ENCODE results near the gene OLIG1. TPM values are rescaled to one million over a fixed set of nuclear protein-coding genes. Genes with fewer than 3 reads are reported as not detected.

The OLIG1 gene
- total RNA-seq, 4 donors from 2014 or later: 1.4 TPM; not detected in 2

- H3K9me3 ChIP-seq: no peaks in the 10 kb centered on the region
- ATAC-seq (no peak), DNase-seq (no peak)
- no peaks in the 10 kb centered on the region for H3K36me3 ChIP-seq
- in situ Hi-C loops (cut with MboI; ENCODE audit: low sequenced_read_pairs in 4 of 4) (no loop called here), intact Hi-C loops (cut with DNase I; ENCODE audit: low total_unique reads) (no loop called here)
- H3K27me3 ChIP-seq: peaks cover 94 to 98% (median 96%) of the 10 kb centered on the region in 3 donors
- TF ChIP-seq POLR2A (IDR thresholded peaks at IDR 0.05) (no peak), CTCF (IDR thresholded peaks at IDR 0.05 in 4 of 5, conservative IDR thresholded peaks at IDR 0.05 in 1 of 5) (no peak)
- H3K4me3 ChIP-seq: peak overlapping the region in 1 of 4 donors; percentile 41
- H3K27ac ChIP-seq: no peak overlapping the region
- peaks cover 15 to 19% of the 10 kb centered on the region in 2 donors for H3K4me1 ChIP-seq
Measured at GRCh38 chr21:33025106-33025488, 44.8 kb upstream of the OLIG1 start.

DNA sequence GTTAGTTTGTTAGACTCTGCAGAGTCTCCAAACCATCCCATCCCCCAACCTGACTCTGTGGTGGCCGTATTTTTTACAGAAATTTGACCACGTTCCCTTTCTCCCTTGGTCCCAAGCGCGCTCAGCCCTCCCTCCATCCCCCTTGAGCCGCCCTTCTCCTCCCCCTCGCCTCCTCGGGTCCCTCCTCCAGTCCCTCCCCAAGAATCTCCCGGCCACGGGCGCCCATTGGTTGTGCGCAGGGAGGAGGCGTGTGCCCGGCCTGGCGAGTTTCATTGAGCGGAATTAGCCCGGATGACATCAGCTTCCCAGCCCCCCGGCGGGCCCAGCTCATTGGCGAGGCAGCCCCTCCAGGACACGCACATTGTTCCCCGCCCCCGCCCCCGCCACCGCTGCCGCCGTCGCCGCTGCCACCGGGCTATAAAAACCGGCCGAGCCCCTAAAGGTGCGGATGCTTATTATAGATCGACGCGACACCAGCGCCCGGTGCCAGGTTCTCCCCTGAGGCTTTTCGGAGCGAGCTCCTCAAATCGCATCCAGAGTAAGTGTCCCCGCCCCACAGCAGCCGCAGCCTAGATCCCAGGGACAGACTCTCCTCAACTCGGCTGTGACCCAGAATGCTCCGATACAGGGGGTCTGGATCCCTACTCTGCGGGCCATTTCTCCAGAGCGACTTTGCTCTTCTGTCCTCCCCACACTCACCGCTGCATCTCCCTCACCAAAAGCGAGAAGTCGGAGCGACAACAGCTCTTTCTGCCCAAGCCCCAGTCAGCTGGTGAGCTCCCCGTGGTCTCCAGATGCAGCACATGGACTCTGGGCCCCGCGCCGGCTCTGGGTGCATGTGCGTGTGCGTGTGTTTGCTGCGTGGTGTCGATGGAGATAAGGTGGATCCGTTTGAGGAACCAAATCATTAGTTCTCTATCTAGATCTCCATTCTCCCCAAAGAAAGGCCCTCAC is 44.2 kb upstream of the OLIG1 start, which contains the start of gene OLIG2:
Gene OLIG2, plus strand, starts transcription at position 447 of the 954 bp plus-strand sequence. CDS start 928 bp downstream, outside the sequence.
- DNase-seq (no peak), ATAC-seq (no peak)
- peaks cover 15 to 17% of the 10 kb centered on the region in 2 donors for H3K4me1 ChIP-seq
- intact Hi-C loops (cut with DNase I; ENCODE audit: low total_unique reads): no loop called here
- peak within 1 kb of the TSS; percentile 8 to 41 (median 22) for H3K4me3 ChIP-seq
- TF ChIP-seq POLR2A (IDR thresholded peaks at IDR 0.05) (no peak), CTCF (IDR thresholded peaks at IDR 0.05 in 4 of 5, conservative IDR thresholded peaks at IDR 0.05 in 1 of 5) (no peak)
- peaks cover 94 to 98% (median 98%) of the 10 kb centered on the region in 3 donors for H3K27me3 ChIP-seq
- H3K36me3 ChIP-seq: no peaks in the 10 kb centered on the region
- in situ Hi-C loops (cut with MboI; ENCODE audit: low sequenced_read_pairs in 4 of 4): no loop called here
- H3K9me3 ChIP-seq: no peaks in the 10 kb centered on the region
- H3K27ac ChIP-seq: no peak within 1 kb of the TSS

GRCh38 chr21:33026443-33026858 is 43.5 kb upstream of the OLIG1 start:
- Histone ChIP-seq H3K9me3 (no peaks in the 10 kb centered on the region), H3K27me3 (peaks cover 88 to 97% (median 93%) of the 10 kb centered on the region in 3 donors), H3K27ac (no peak overlapping the region), H3K4me3 (peak overlapping the region in 1 of 4 donors; percentile 21), H3K4me1 (peaks cover 15 to 17% of the 10 kb centered on the region in 2 donors), H3K36me3 (no peaks in the 10 kb centered on the region)
- intact Hi-C loops (cut with DNase I; ENCODE audit: low total_unique reads) (no loop called here), in situ Hi-C loops (cut with MboI; ENCODE audit: low sequenced_read_pairs in 4 of 4) (no loop called here)
- DNase-seq (no peak), ATAC-seq (no peak)
- TF ChIP-seq CTCF (IDR thresholded peaks at IDR 0.05 in 4 of 5, conservative IDR thresholded peaks at IDR 0.05 in 1 of 5): no peak
- TF ChIP-seq POLR2A (IDR thresholded peaks at IDR 0.05): no peak

DNA sequence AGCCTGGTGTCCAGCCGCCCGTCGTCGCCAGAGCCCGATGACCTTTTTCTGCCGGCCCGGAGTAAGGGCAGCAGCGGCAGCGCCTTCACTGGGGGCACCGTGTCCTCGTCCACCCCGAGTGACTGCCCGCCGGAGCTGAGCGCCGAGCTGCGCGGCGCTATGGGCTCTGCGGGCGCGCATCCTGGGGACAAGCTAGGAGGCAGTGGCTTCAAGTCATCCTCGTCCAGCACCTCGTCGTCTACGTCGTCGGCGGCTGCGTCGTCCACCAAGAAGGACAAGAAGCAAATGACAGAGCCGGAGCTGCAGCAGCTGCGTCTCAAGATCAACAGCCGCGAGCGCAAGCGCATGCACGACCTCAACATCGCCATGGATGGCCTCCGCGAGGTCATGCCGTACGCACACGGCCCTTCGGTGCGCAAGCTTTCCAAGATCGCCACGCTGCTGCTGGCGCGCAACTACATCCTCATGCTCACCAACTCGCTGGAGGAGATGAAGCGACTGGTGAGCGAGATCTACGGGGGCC is 43.0 kb upstream of the OLIG1 start:
- no peak for ATAC-seq
- Histone ChIP-seq H3K27me3 (peaks cover 83 to 94% (median 88%) of the 10 kb centered on the region in 3 donors), H3K36me3 (no peaks in the 10 kb centered on the region), H3K4me1 (peaks cover 15 to 17% of the 10 kb centered on the region in 2 donors), H3K9me3 (no peaks in the 10 kb centered on the region), H3K27ac (no peak overlapping the region), H3K4me3 (peak overlapping the region in 1 of 4 donors; percentile 21)
- intact Hi-C loops (cut with DNase I; ENCODE audit: low total_unique reads): no loop called here
- TF ChIP-seq POLR2A (IDR thresholded peaks at IDR 0.05) (no peak), CTCF (IDR thresholded peaks at IDR 0.05 in 4 of 5, conservative IDR thresholded peaks at IDR 0.05 in 1 of 5) (no peak)
- no peak for DNase-seq
- in situ Hi-C loops (cut with MboI; ENCODE audit: low sequenced_read_pairs in 4 of 4): no loop called here

Measured in gastrocnemius medialis (tissue), 4 donors.